VCaP (cell line): ENCODE data around the gene RAPGEF5.

Experiments
- H3K27ac ChIP-seq: fragments of 450-650 bp; 2 replicates; pipeline ENCODE4 v1.5.1; 2017
- TF ChIP-seq, protein P1 (sequence below): fragments of 450-650 bp; conservative IDR thresholded peaks from 2 replicates; pipeline ENCODE4 v1.5.1; 2017; ENCODE audit warnings: mild to moderate bottlenecking, moderate library complexity

RAPGEF5 gene

DNA sequence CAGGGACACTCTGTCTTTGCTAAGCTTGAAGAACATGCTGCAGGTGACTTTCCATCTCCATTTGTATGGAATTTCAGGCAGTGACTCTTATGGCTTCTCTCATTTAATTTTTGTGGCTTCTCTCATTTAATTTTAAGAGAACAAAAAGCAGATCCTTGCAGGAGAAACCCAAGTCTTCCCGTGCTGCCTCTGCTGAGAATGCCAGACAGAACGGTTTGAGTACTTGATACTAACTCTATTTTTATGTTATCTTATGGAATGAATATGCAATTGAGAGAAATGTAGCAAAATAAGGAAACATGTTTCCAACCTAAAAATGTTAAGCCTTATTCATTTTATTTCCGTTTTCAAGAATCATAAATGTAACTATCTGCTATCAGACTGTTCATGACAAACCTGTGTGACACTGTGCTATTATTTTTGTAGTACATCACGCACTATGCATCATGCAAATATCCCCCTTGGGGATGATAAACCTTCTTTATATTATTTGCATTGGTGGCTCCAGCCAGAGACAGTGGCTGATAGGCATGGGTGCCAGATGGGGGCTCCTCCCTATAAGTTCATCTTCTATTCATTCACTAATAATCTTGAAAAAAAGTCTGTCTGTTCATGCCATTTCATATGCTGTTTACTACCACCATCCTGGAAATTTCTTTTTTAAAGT lies 6.9 kb upstream of the RAPGEF5 start:
- TF ChIP-seq, protein P1, sequence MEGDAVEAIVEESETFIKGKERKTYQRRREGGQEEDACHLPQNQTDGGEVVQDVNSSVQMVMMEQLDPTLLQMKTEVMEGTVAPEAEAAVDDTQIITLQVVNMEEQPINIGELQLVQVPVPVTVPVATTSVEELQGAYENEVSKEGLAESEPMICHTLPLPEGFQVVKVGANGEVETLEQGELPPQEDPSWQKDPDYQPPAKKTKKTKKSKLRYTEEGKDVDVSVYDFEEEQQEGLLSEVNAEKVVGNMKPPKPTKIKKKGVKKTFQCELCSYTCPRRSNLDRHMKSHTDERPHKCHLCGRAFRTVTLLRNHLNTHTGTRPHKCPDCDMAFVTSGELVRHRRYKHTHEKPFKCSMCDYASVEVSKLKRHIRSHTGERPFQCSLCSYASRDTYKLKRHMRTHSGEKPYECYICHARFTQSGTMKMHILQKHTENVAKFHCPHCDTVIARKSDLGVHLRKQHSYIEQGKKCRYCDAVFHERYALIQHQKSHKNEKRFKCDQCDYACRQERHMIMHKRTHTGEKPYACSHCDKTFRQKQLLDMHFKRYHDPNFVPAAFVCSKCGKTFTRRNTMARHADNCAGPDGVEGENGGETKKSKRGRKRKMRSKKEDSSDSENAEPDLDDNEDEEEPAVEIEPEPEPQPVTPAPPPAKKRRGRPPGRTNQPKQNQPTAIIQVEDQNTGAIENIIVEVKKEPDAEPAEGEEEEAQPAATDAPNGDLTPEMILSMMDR: no peak
- no peak overlapping the region for H3K27ac ChIP-seq

DNA sequence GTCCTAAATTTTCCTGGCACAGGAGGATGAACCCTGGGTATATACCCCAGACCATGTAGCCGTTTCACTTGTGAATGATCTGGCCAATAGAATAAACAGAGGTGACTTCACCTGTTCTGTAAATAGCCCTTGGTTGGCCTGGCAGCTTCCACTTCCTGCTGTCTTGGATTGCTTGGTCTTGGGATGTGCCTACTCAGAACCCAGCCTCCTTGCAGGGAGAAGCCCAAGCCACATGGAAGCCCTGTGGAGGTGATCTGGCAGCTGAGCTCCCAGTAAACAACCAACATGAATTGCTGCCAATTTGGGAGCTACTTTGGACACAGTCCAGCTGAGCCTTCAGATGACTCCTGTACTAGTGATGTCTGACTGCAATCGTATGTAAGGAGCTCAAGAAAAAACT lies 4.8 kb upstream of the RAPGEF5 start:
- TF ChIP-seq, protein P1: no peak
- H3K27ac ChIP-seq: peak overlapping the region; percentile 61

DNA sequence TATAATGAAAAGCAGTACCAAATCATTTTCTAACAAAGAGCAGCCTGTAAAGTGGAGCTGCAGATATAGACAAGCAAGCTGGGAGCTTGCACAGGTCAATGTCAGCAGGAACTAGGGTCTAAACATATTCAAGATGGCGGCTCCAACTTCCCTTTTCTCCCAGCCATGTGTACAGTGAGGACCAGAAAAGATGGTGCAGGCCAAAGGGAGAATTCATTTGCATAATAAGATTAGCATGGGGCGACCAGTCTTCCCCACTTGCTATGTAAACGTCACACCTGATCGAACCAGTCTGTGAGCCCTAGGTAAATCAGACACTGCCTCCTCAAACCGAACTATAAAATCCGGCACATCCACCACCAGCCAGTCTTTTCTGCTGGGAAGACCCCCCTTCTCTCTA lies 4.4 kb upstream of the RAPGEF5 start:
- TF ChIP-seq, protein P1: no peak
- peak overlapping the region; percentile 61 for H3K27ac ChIP-seq

DNA sequence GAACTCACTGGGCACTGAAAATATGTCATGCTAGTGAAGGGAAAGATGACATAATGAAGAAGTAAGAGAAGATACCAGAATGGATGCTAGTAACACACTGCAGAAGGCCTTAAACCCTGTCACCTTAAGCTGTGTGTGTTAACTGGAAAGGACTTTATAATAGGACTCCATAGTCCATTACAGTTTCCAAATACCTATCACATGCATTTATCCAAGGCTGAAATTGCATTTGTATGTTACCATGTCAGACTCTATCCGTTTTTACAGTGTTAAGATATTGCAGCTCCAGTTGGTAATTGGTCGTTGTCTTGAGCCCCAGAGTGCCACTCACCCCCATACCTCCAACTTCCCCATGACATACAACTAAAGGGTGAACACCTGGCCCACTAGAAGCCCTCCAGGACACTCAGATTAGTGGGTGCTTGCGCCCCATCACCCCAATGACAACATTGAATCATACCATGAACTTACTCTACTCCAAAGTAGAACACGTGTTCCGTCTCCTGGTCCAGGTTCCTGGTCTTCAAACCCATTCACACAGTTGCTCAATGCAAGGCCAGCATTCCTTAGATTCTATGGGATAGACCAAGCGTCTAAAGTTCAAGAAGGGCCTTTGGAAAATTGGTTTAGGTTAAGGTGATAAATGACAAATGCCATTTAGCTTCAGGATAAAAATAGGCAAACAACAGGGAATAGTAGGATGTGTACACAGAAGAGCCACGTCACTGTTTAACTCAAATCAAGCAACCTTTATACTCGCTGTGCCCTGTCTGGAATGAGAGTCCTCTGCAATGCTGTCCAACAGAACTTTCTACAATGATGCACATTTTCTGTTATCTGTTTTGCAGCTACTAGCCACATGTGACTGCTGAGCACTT lies 2.1 kb upstream of the RAPGEF5 start:
- no peak overlapping the region for H3K27ac ChIP-seq
- TF ChIP-seq, protein P1: no peak

DNA sequence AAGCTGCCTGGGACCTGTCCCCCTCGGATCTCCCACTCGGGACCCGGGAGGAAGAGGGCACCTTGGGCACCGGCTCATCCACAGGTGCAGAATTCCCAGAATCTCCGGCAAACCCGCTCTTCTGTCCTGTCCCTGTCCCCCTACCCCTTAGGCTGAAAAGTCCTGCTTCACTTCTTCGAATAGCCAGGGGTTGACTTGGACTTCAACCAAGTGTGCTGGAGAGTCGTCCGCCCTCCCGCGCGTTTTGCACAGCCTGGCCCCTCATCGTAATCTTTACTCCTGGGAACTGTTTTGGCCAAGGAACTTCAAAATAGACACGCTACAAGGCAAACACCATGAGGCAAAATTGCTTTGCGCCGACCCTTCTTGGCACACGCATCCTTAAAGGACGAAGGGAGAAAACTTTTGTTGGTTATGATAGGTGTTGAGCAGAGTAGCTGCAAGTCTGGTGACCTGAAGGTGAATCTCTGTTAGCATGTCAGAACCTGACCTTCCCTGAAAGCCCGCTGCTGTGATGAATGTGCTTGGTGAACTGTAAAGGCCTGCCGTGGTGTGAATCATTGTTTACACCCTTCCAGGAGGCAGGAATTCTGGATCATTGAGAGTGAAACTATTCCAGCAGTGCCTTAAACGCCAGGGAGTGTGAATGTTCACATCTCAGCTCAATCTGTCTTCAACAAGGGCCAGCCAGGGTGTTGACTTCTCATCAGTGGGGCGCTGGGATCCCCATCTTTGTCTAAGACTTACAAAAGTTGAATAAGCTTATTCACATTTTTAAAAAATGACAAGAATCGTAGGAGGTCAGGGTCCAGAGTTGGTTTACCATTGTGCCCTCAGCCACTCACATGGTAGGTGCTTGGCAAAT lies 589 bp upstream of the RAPGEF5 start:
- TF ChIP-seq, protein P1: no peak
- peak overlapping the region; percentile 86 for H3K27ac ChIP-seq

DNA sequence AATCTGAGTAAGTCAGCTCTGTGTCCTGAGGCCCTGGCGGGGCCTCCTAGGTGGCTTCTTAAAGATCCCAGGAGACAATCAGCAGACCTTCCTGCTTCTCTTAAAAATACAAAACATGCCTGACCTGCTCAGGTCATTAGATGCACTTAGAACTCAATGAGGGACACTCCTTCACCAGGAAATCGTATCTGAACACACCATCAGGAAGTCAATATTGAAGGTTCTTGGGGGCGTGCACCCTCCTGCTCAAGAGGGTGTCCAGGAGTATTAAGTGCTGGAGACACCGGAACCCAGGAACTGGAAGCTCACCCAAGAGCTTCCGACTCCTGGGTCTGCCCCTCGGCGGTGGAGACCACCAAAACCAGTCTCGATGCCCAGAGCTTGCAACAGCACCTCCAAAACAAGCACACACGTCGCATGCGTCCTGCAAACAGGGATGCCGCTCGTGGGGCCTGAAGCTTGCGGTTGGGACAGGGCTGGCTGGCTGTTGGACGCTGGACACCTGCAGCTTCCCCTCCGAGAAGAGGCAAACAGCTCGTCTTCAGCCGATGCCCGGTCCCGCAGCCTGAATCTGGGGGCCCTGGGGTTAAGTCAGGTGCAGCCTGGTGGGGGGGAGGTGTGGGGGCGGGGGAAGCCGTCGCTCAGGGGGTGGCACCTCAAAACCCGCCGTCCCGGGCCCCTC lies 803 bp downstream of the RAPGEF5 start:
- TF ChIP-seq, protein P1: no peak
- H3K27ac ChIP-seq: peak overlapping the region; percentile 86
